K562 (cell line): ENCODE results near the gene PSMB2.

ENCODE experiments used
- CEBPG ChIP-seq, 3 experiments: fragments of 200-800 bp in 1 of 3; sonication (Bioruptor generic) in 1 of 3; sonication (generic) in 1 of 3; formaldehyde crosslinking in 1 of 3; IDR thresholded peaks in 2 of 3; conservative IDR thresholded peaks in 1 of 3; 2 replicates each; pipeline versions ENCODE4 v1.6.1 to v1.8.0; 2016 to 2022; ENCODE audit warnings: missing compliant biosample characterization in 2 of 3, missing genetic modification characterization in 2 of 3, mild to moderate bottlenecking in 1 of 3, missing genetic modification reagents in 1 of 3
- POLR2A ChIP-seq: fragments of 450-650 bp; conservative IDR thresholded peaks from 2 replicates; pipeline ENCODE4 v1.6.1; 2016
- SMC3 ChIP-seq: conservative IDR thresholded peaks from 2 replicates; pipeline ENCODE4 v1.6.1; 2011; ENCODE audit warnings: low read depth, low read length, improper control_type of control experiment; ENCODE audit not compliant: insufficient read depth

DNA sequence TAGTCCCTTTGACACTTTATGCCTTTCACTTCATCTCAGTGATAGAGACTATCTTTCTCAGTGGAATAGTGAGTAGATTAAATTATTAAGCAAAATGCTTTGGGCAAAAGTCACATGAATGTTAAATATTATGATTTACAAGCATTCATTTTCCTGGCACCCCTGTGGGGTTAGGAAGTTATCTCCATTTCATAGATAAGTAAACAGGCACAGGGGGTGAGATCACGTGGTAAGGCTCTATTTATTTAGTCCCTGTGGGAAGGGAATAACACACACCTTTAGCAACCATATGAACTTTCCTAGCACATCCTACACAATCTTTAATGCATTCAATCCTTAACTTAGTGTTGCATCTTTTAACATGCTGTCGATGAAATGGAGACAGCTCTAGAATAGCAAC is 12.3 kb downstream of the PSMB2 start:
- no peak for TF ChIP-seq CEBPG (CRISPR knock-in tag; IDR thresholded peaks at IDR 0.05)
- no peak for TF ChIP-seq CEBPG (tag; conservative IDR thresholded peaks at IDR 0.05 in 1 of 2, IDR thresholded peaks at IDR 0.05 in 1 of 2)
- TF ChIP-seq SMC3 = no peak
- no peak for TF ChIP-seq POLR2A
